B cell (primary cell): Measurements from ENCODE around the gene CLEC4D. TPM values are rescaled to one million over a fixed set of nuclear protein-coding genes. Genes with fewer than 3 reads are reported as not detected.

Experiments used
- ATAC-seq: fragments of 200-7000 bp; cut with Tn5 transposase; one replicate; pipeline ENCODE4 v1.10.0; 2021; ENCODE audit warnings: low read depth, mild to moderate bottlenecking, moderate number of reproducible peaks, moderate library complexity
- CTCF ChIA-PET: fragments of 350-600 bp; sonication (Branson Sonifier 250); formaldehyde crosslinking; loops from one replicate; lab custom pipeline; 2021; ENCODE audit warnings: antibody characterized with exemption, inconsistent platforms; lab: Charles Lee
- POLR2A ChIA-PET: fragments of 350-600 bp; sonication (Branson Sonifier 250); formaldehyde crosslinking; loops from one replicate; lab custom pipeline; 2021; ENCODE audit warnings: antibody characterized with exemption; lab: Charles Lee
- DNase-seq: peaks from one replicate; pipeline ENCODE4 v3.0.0; 2013
- H2AFZ ChIP-seq: 2 replicates; pipeline ENCODE4 v1.6.1; 2012; ENCODE audit warnings: mild to moderate bottlenecking, low read depth, low read length; ENCODE audit not compliant: insufficient read depth, poor library complexity, severe bottlenecking
- H3K27ac ChIP-seq, 2 donors: 1 replicate in 1 of 2; 2 replicates in 1 of 2; pipeline ENCODE4 v1.5.1; 2012 to 2013; ENCODE audit warnings: low read length in 2 of 2, mild to moderate bottlenecking in 2 of 2, moderate library complexity in 1 of 2
- H3K27me3 ChIP-seq, 4 experiments: fragments of 200-600 bp in 1 of 4; sonication (generic) in 1 of 4; replicated peaks in 1 of 4; 1 replicate in 2 of 4; 2 replicates in 2 of 4; pipeline versions ENCODE4 v1.6.1 to v1.7.0; 2013 to 2016; ENCODE audit warnings: low read length in 3 of 4, mild to moderate bottlenecking in 2 of 4, mixed read lengths in 1 of 4, moderate library complexity in 1 of 4; ENCODE audit not compliant: insufficient read depth in 4 of 4, control insufficient read depth in 3 of 4; ENCODE audit errors: control extremely low read depth in 1 of 4
- H3K36me3 ChIP-seq, 2 experiments: replicated peaks in 1 of 2; 1 replicate in 1 of 2; 2 replicates in 1 of 2; pipeline versions ENCODE4 v1.6.1 to v1.7.1; 2013; ENCODE audit warnings: low read length in 1 of 2; ENCODE audit not compliant: insufficient read depth in 2 of 2, control insufficient read depth in 1 of 2; ENCODE audit errors: control extremely low read depth in 1 of 2, extremely low read depth in 1 of 2
- H3K4me1 ChIP-seq, 2 donors: fragments of 200-600 bp in 1 of 2; sonication (generic) in 1 of 2; 1 replicate in 1 of 2; 2 replicates in 1 of 2; pipeline versions ENCODE4 v1.5.1 to v1.6.1; 2013 to 2017; ENCODE audit warnings: low read length in 2 of 2; ENCODE audit not compliant: control insufficient read depth in 2 of 2, insufficient read depth in 2 of 2
- H3K4me2 ChIP-seq: replicated peaks from 2 replicates; pipeline ENCODE3; 2012; ENCODE audit warnings: mild to moderate bottlenecking, low read depth, low read length; ENCODE audit not compliant: poor library complexity, severe bottlenecking
- H3K4me3 ChIP-seq, 5 experiments: fragments of 200-600 bp in 1 of 5; sonication (generic) in 1 of 5; 1 replicate in 3 of 5; 2 replicates in 2 of 5; pipeline versions ENCODE4 v1.5.1 to v1.7.0; 2011 to 2016; ENCODE audit warnings: low read length in 4 of 5, mild to moderate bottlenecking in 4 of 5, low read depth in 2 of 5, control low read depth in 1 of 5, moderate library complexity in 1 of 5; ENCODE audit not compliant: insufficient read depth in 1 of 5; ENCODE audit errors: control extremely low read depth in 1 of 5, extremely low read depth in 1 of 5
- H3K79me2 ChIP-seq: fragments of 200-600 bp; sonication (generic); one replicate; pipeline ENCODE4 v1.6.0; 2016; ENCODE audit warnings: low read length; ENCODE audit not compliant: control insufficient read depth, insufficient read depth
- H3K9ac ChIP-seq: fragments of 200-600 bp; sonication (generic); 2 replicates; pipeline ENCODE4 v1.6.1; 2017; ENCODE audit warnings: mild to moderate bottlenecking, low read length, moderate library complexity
- H3K9me3 ChIP-seq, 3 donors: one replicate each; pipeline versions ENCODE4 v1.6.1 to v1.7.1; 2013; ENCODE audit warnings: low read length in 2 of 3; ENCODE audit not compliant: control insufficient read depth in 2 of 3, insufficient read depth in 1 of 3; ENCODE audit errors: control extremely low read depth in 1 of 3
- H4K20me1 ChIP-seq: 2 replicates; pipeline ENCODE4 v1.6.0; 2012; ENCODE audit warnings: mild to moderate bottlenecking, low read length; ENCODE audit not compliant: insufficient read depth, control insufficient read depth, poor library complexity, severe bottlenecking
- H3K27ac Mint-ChIP-seq: one replicate; pipeline ENCODE4 v1.8.0; 2021; ENCODE audit warnings: mixed read lengths
- H3K27me3 Mint-ChIP-seq: one replicate; pipeline ENCODE4 v1.8.0; 2021; ENCODE audit warnings: mixed read lengths
- H3K4me1 Mint-ChIP-seq: one replicate; pipeline ENCODE4 v1.8.0; 2021; ENCODE audit warnings: mixed read lengths
- H3K4me3 Mint-ChIP-seq: one replicate; pipeline ENCODE4 v1.8.0; 2021; ENCODE audit warnings: mixed read lengths
- H3K9me3 Mint-ChIP-seq: one replicate; pipeline ENCODE4 v1.8.0; 2022; ENCODE audit warnings: mixed read lengths; ENCODE audit not compliant: insufficient read depth
- CTCF ChIP-seq: fragments of 200-600 bp; IDR thresholded peaks from one replicate; pipeline ENCODE4 v1.8.0; 2022; ENCODE audit warnings: antibody characterized with exemption, mild to moderate bottlenecking
- EZH2 ChIP-seq: IDR thresholded peaks from 2 replicates; pipeline ENCODE4 v1.6.1; 2012; ENCODE audit warnings: borderline replicate concordance, low read depth, mild to moderate bottlenecking, moderate library complexity, low read length; ENCODE audit not compliant: insufficient read depth, poor library complexity, severe bottlenecking
- WGBS: methylation state at CpG from one replicate; pipeline ENCODE4 v1.1.5; 2013; ENCODE audit warnings: missing lambda C conversion rate; ENCODE audit not compliant: insufficient coverage; 5-methylcytosine and 5-hydroxymethylcytosine counted together
- intact Hi-C: fragments of 100-400 bp; cut with micrococcal nuclease; formaldehyde crosslinking; loops from one replicate; pipeline ENCODE4 v1.10.0; 2022
- polyA plus RNA-seq: library from polyadenylated mRNA; depleted of rRNA; stranded (reverse); fragments of >200 nt; gene quantifications from 2 replicates; pipeline ENCODE4 v1.2.3, GENCODE V29; 2012
- total RNA-seq, 2 donors: library from RNA; stranded (reverse); fragments of 120-200 nt in 1 of 2; gene quantifications; 1 replicate in 1 of 2; 2 replicates in 1 of 2; pipeline versions ENCODE4 v1.2.3 to v1.2.4, GENCODE V29; 2013 to 2022

Gene CLEC4D
- total and polyA plus RNA-seq, 2 donors (not counting 1 experiment from before 2014, with no cell fraction given): not detected

DNA sequence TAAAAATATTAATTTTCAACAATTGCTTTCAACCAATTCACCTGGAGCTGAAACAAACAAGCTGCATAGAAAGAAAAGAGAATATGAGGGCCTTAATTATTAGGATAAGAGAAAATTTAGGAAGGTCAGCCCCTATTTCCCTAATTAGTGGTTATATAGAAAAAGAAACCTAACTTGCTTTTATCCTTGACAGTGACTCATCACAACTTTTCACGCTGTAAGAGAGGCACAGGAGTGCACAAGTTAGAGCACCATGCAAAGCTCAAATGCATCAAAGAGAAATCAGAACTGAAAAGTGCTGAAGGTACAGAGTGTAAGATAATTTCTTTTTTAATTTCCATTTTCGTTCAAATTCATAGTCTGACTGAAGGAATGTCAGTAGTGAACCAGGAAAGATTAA is 4.7 kb downstream of the CLEC4D start:
- ChIA-PET POLR2A (no interaction called here), CTCF (interaction anchor here (0.8 kb wide), 1 partner anchor 26 kb away, joined by 4 read pairs; no protein-coding TSS in a partner anchor)
- no peak overlapping the region for H3K27ac ChIP-seq
- H4K20me1 ChIP-seq: no peaks in the 10 kb centered on the region
- H2AFZ ChIP-seq: no peak overlapping the region
- no peak for ATAC-seq
- H3K4me1 ChIP-seq: no peaks in the 10 kb centered on the region
- Mint-ChIP-seq H3K4me3 (no peak overlapping the region), H3K4me1 (no peaks in the 10 kb centered on the region), H3K9me3 (no peaks in the 10 kb centered on the region), H3K27ac (no peak overlapping the region), H3K27me3 (peaks cover 39% of the 10 kb centered on the region)
- TF ChIP-seq CTCF (no peak), EZH2 (no peak)
- WGBS: no CpG with 5 or more reads among the region's 2 CpGs
- no peaks in the 10 kb centered on the region for H3K9me3 ChIP-seq
- H3K36me3 ChIP-seq: no peaks in the 10 kb centered on the region
- no peak overlapping the region for H3K4me3 ChIP-seq
- intact Hi-C loops: no loop called here
- no peaks in the 10 kb centered on the region for H3K79me2 ChIP-seq
- DNase-seq: no peak
- no peak overlapping the region for H3K9ac ChIP-seq
- H3K27me3 ChIP-seq: peaks cover 0 to 13% (median 3%) of the 10 kb centered on the region in 4 experiments
- no peak overlapping the region for H3K4me2 ChIP-seq

DNA sequence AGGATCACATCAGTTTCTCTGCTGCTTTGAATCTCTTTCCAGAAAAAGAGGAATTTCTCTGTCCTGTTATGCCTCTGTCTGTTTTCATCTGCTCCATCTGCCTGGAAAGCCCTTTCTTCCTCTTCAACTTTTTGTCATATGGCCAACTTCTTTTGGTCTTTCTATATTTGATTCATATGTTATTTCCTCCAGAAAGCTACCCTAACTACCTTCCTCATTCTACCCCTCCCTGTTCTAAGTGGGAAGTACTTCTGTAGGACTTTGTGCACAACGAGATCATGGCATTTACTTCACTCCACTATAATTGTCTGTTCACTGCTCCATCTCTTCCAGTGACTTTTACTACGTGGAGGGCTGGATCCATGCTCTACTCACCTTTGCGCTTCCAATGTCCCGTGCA is 5.9 kb downstream of the CLEC4D start:
- Mint-ChIP-seq H3K4me3 (no peak overlapping the region), H3K4me1 (no peaks in the 10 kb centered on the region), H3K27me3 (peaks cover 41% of the 10 kb centered on the region), H3K9me3 (peaks cover 2% of the 10 kb centered on the region), H3K27ac (no peak overlapping the region)
- ChIA-PET POLR2A (no interaction called here), CTCF (no interaction called here)
- DNase-seq (no peak), ATAC-seq (no peak)
- Histone ChIP-seq H2AFZ (no peak overlapping the region), H3K36me3 (no peaks in the 10 kb centered on the region), H3K9ac (no peak overlapping the region), H3K4me1 (no peaks in the 10 kb centered on the region), H3K27me3 (peaks cover 0 to 9% (median 3%) of the 10 kb centered on the region in 4 experiments), H3K9me3 (no peaks in the 10 kb centered on the region), H4K20me1 (no peaks in the 10 kb centered on the region), H3K4me3 (no peak overlapping the region), H3K27ac (no peak overlapping the region), H3K4me2 (no peak overlapping the region), H3K79me2 (no peaks in the 10 kb centered on the region)
- intact Hi-C loops: no loop called here
- TF ChIP-seq CTCF: no peak
- 100% methylated on average over 2 of the region's 4 CpGs for WGBS
